OCI-LY1 (cell line): ENCODE results near the gene HPS4.

Experiments
- H2AFZ ChIP-seq: fragments of 200-600 bp; sonication (generic), shearing (Covaris generic); 2 replicates; pipeline ENCODE4 v1.6.0; 2014; ENCODE audit warnings: antibody characterized with exemption, mild to moderate bottlenecking, low read length
- H3F3A ChIP-seq: fragments of 200-600 bp; sonication (generic), shearing (Covaris generic); 2 replicates; pipeline ENCODE4 v1.6.0; 2014; ENCODE audit warnings: mild to moderate bottlenecking, antibody characterized with exemption, low read length, moderate library complexity; ENCODE audit not compliant: insufficient read depth
- H3K27ac ChIP-seq: fragments of 200-600 bp; sonication (generic); 2 replicates; pipeline ENCODE4 v1.5.1; 2014; ENCODE audit warnings: low read length, mixed run types, mild to moderate bottlenecking, low read depth; ENCODE audit not compliant: poor library complexity, severe bottlenecking
- H3K27me3 ChIP-seq: fragments of 200-600 bp; sonication (generic); 2 replicates; pipeline ENCODE4 v1.6.0; 2014; ENCODE audit warnings: antibody characterized with exemption, mild to moderate bottlenecking, low read length, moderate library complexity; ENCODE audit not compliant: insufficient read depth
- H3K36me3 ChIP-seq: fragments of 200-600 bp; sonication (generic); 2 replicates; pipeline ENCODE4 v1.6.1; 2014; ENCODE audit warnings: mild to moderate bottlenecking, antibody characterized with exemption, low read length, moderate library complexity, mixed read lengths; ENCODE audit not compliant: insufficient read depth
- H3K4me1 ChIP-seq: fragments of 200-600 bp; sonication (generic); 2 replicates; pipeline ENCODE4 v1.5.1; 2014; ENCODE audit warnings: mild to moderate bottlenecking, low read length, moderate library complexity; ENCODE audit not compliant: insufficient read depth, severe bottlenecking
- H3K4me2 ChIP-seq: fragments of 200-600 bp; sonication (generic), shearing (Covaris generic); 2 replicates; pipeline ENCODE4 v1.6.1; 2014; ENCODE audit warnings: low read length
- H3K4me3 ChIP-seq: fragments of 200-600 bp; sonication (generic); 2 replicates; pipeline ENCODE4 v1.5.1; 2014; ENCODE audit warnings: low read length, low read depth, mild to moderate bottlenecking, mixed read lengths; ENCODE audit not compliant: poor library complexity, severe bottlenecking
- H3K79me2 ChIP-seq: fragments of 200-600 bp; shearing (Covaris generic); 2 replicates; pipeline ENCODE4 v1.6.1; 2016; ENCODE audit warnings: mixed run types, low read length, mixed read lengths; ENCODE audit not compliant: insufficient read depth
- H3K9ac ChIP-seq: fragments of 200-600 bp; sonication (generic), shearing (Covaris generic); 2 replicates; pipeline ENCODE4 v1.6.1; 2014; ENCODE audit warnings: mild to moderate bottlenecking, low read length, mixed read lengths
- H3K9me2 ChIP-seq: fragments of 200-600 bp; sonication (generic), shearing (Covaris generic); 2 replicates; pipeline ENCODE4 v1.6.1; 2014; ENCODE audit warnings: low read depth, mild to moderate bottlenecking, low read length, mixed read lengths
- H3K9me3 ChIP-seq: fragments of 200-600 bp; shearing (Covaris generic); 2 replicates; pipeline ENCODE4 v1.6.1; 2014; ENCODE audit warnings: low read length, mixed read lengths
- H4K20me1 ChIP-seq: fragments of 200-600 bp; sonication (generic), shearing (Covaris generic); 2 replicates; pipeline ENCODE4 v1.6.0; 2016; ENCODE audit warnings: mild to moderate bottlenecking, low read length; ENCODE audit not compliant: insufficient read depth
- CTCF ChIP-seq: fragments of 200-600 bp; sonication (generic), shearing (Covaris generic); IDR thresholded peaks from 2 replicates; pipeline ENCODE4 v1.5.1; 2017; ENCODE audit warnings: mild to moderate bottlenecking, antibody characterized with exemption, low read length, moderate library complexity, mixed read lengths
- EZH2 ChIP-seq: fragments of 200-600 bp; sonication (generic), shearing (Covaris generic); IDR thresholded peaks from 2 replicates; pipeline ENCODE4 v1.8.0; 2017; ENCODE audit warnings: borderline replicate concordance, mixed run types, mild to moderate bottlenecking, antibody characterized with exemption, low read length, moderate library complexity, mixed read lengths

Gene HPS4

GRCh38 chr22:26404851-26405421 is 78.6 kb downstream of the HPS4 start:
- H3F3A ChIP-seq: no peaks in the 10 kb centered on the region

GRCh38 chr22:26401726-26402125 is 81.9 kb downstream of the HPS4 start:
- no peak overlapping the region for H3K4me3 ChIP-seq
- no peak overlapping the region for H3K27ac ChIP-seq
- no peaks in the 10 kb centered on the region for H3F3A ChIP-seq
- H4K20me1 ChIP-seq: no peaks in the 10 kb centered on the region
- TF ChIP-seq EZH2: no peak
- no peak for TF ChIP-seq CTCF
- H3K27me3 ChIP-seq: no peaks in the 10 kb centered on the region; the same call in 1 of the 2 replicates
- H3K4me2 ChIP-seq: no peak overlapping the region
- H2AFZ ChIP-seq: no peak overlapping the region
- H3K36me3 ChIP-seq: no peaks in the 10 kb centered on the region
- H3K9me2 ChIP-seq: no peaks in the 10 kb centered on the region
- H3K9me3 ChIP-seq: no peaks in the 10 kb centered on the region
- no peak overlapping the region for H3K9ac ChIP-seq
- peaks cover 5% of the 10 kb centered on the region for H3K4me1 ChIP-seq
- H3K79me2 ChIP-seq: no peaks in the 10 kb centered on the region

More at GRCh38 chr22:26404851-26405421, 78.6 kb downstream of the HPS4 start:
- Histone ChIP-seq H3K9me3 (no peaks in the 10 kb centered on the region), H3K27ac (no peak overlapping the region), H3K9me2 (no peaks in the 10 kb centered on the region), H3K4me1 (peaks cover 3% of the 10 kb centered on the region), H3K79me2 (no peaks in the 10 kb centered on the region), H3K36me3 (no peaks in the 10 kb centered on the region), H4K20me1 (no peaks in the 10 kb centered on the region), H2AFZ (no peak overlapping the region), H3K27me3 (no peaks in the 10 kb centered on the region; the same call in 1 of the 2 replicates), H3K4me2 (no peak overlapping the region), H3K4me3 (no peak overlapping the region), H3K9ac (no peak overlapping the region)
- TF ChIP-seq EZH2 (no peak), CTCF (no peak)
